ENCODE results near the gene SEPTIN12. TPM values are rescaled to one million over a fixed set of nuclear protein-coding genes. Genes with fewer than 3 reads are reported as not detected.

Gene SEPTIN12
- polyA plus RNA-seq, 1 donor from 2014 or later, result 1.8 TPM

- no peak overlapping the region for H3K27ac ChIP-seq (ENCODE audit: low read length)
- no peaks in the 10 kb centered on the region for H3K79me2 ChIP-seq (replicated peaks; ENCODE audit: insufficient read depth, low read length)
- no peak overlapping the region for H3K4me2 ChIP-seq (ENCODE audit: low read length)
- TF ChIP-seq CTCF (IDR thresholded peaks at IDR 0.05; ENCODE audit: poor library complexity, severe bottlenecking), result no peak
- no peak for TF ChIP-seq TAF1 (IDR thresholded peaks at IDR 0.05; ENCODE audit: low read depth)
- no peak for TF ChIP-seq MXI1 (conservative IDR thresholded peaks at IDR 0.05; ENCODE audit: poor library complexity, severe bottlenecking)
- TF ChIP-seq EZH2 (IDR thresholded peaks at IDR 0.05; ENCODE audit: borderline replicate concordance, insufficient read depth, low read length, poor library complexity, severe bottlenecking), result no peak
- no peak for TF ChIP-seq REST (IDR thresholded peaks at IDR 0.05; ENCODE audit: borderline replicate concordance)
- TF ChIP-seq SMC3 (conservative IDR thresholded peaks at IDR 0.05; ENCODE audit: poor library complexity), result no peak
- no peak for TF ChIP-seq EP300 (conservative IDR thresholded peaks at IDR 0.05; ENCODE audit: poor library complexity, severe bottlenecking)
- TF ChIP-seq POLR2AphosphoS5 (IDR thresholded peaks at IDR 0.05), result no peak
- TF ChIP-seq RAD21 (conservative IDR thresholded peaks at IDR 0.05), result no peak
- H3K4me3 ChIP-seq (ENCODE audit: low read length), result no peak overlapping the region
- H3F3A ChIP-seq (ENCODE audit: insufficient read depth, low read length, poor library complexity, severe bottlenecking), result no peaks in the 10 kb centered on the region
- H3K9ac ChIP-seq (ENCODE audit: low read length), result no peak overlapping the region
- H3K9me3 ChIP-seq (ENCODE audit: low read length), result no peaks in the 10 kb centered on the region
- H3K27me3 ChIP-seq (ENCODE audit: insufficient read depth, low read depth, low read length), result no peaks in the 10 kb centered on the region
- no peaks in the 10 kb centered on the region for H3K36me3 ChIP-seq (ENCODE audit: insufficient read depth, low read length)
- no peaks in the 10 kb centered on the region for H3K9me2 ChIP-seq (ENCODE audit: insufficient read depth, low read length)
- H4K20me1 ChIP-seq (ENCODE audit: insufficient read depth), result no peaks in the 10 kb centered on the region
- H2AFZ ChIP-seq (ENCODE audit: low read depth, low read length), result no peak overlapping the region
Measured at GRCh38 chr16:4778050-4778392, 10.1 kb downstream of the SEPTIN12 start.

GRCh38 chr16:4777339-4778049 lies 10.7 kb downstream of the SEPTIN12 start:
- Histone ChIP-seq H3K4me3 (ENCODE audit: low read length) (no peak overlapping the region), H3K9me2 (ENCODE audit: insufficient read depth, low read length) (no peaks in the 10 kb centered on the region), H3K4me2 (ENCODE audit: low read length) (no peak overlapping the region), H3K79me2 (replicated peaks; ENCODE audit: insufficient read depth, low read length) (no peaks in the 10 kb centered on the region), H2AFZ (ENCODE audit: low read depth, low read length) (no peak overlapping the region), H4K20me1 (ENCODE audit: insufficient read depth) (no peaks in the 10 kb centered on the region), H3K9me3 (ENCODE audit: low read length) (no peaks in the 10 kb centered on the region), H3K9ac (ENCODE audit: low read length) (no peak overlapping the region), H3K36me3 (ENCODE audit: insufficient read depth, low read length) (no peaks in the 10 kb centered on the region), H3F3A (ENCODE audit: insufficient read depth, low read length, poor library complexity, severe bottlenecking) (no peaks in the 10 kb centered on the region), H3K27ac (ENCODE audit: low read length) (no peak overlapping the region), H3K27me3 (ENCODE audit: insufficient read depth, low read depth, low read length) (no peaks in the 10 kb centered on the region)
- TF ChIP-seq EZH2 (IDR thresholded peaks at IDR 0.05; ENCODE audit: borderline replicate concordance, insufficient read depth, low read length, poor library complexity, severe bottlenecking) (no peak), REST (IDR thresholded peaks at IDR 0.05; ENCODE audit: borderline replicate concordance) (no peak)

Measured in neural cell (in vitro differentiated cells).